K562 (cell line): Measurements from ENCODE around the gene ENTR1. TPM values are rescaled to one million over a fixed set of nuclear protein-coding genes. Genes with fewer than 3 reads are reported as not detected.

Source experiments
- ATAC-seq: fragments of 200-7000 bp; cut with Tn5 transposase; 3 replicates; pipeline ENCODE4 v1.9.1; 2020; ENCODE audit warnings: moderate library complexity
- BruUV-seq: library from RNA; stranded (reverse); fragments of 400-500 nt; replicated peaks from 2 replicates; lab custom pipeline; 2021; lab: Mats Ljungman, UMichigan
- CTCF ChIA-PET: fragments of 300-600 bp; formaldehyde crosslinking; extraction: SDS; loops from one replicate; lab custom pipeline; 2021; ENCODE audit warnings: low intra/inter-chr PET ratio; lab: Yijun Ruan, JAX
- POLR2A ChIA-PET: fragments of 300-600, 350-650 bp; sonication (Branson Sonifier 250); formaldehyde crosslinking; extraction: SDS; loops from one replicate; lab custom pipeline; 2021; ENCODE audit warnings: antibody characterized with exemption, inconsistent platforms; lab: Yijun Ruan, JAX
- DNase-seq, 4 experiments: peaks; one replicate each; pipeline versions ENCODE4 v3.0.0 to v3.0.0-alpha.2; 2011 to 2018; ENCODE audit warnings: low spot score in 3 of 4, mixed read lengths in 3 of 4; ENCODE audit errors: extremely low read depth in 1 of 4
- FAIRE-seq: peaks from 2 replicates; lab custom pipeline; 2011; peaks lifted over from hg19 to GRCh38; lab: Jason Lieb, UNC
- H2AFZ ChIP-seq: 2 replicates; pipeline ENCODE4 v1.6.0; 2011; ENCODE audit warnings: low read depth, low read length, control low read depth, inconsistent platforms
- H3K27ac ChIP-seq: fragments of 200-600 bp; 3 replicates; pipeline ENCODE4 v1.8.0; 2011; ENCODE audit warnings: low read depth, mild to moderate bottlenecking, control low read depth, inconsistent platforms, low read length, moderate library complexity, mixed read lengths; ENCODE audit errors: extremely low read depth
- H3K27me3 ChIP-seq, 2 experiments: fragments of 300-600 bp in 1 of 2; 2 replicates in 1 of 2; 3 replicates in 1 of 2; pipeline versions ENCODE4 v1.6.0 to v1.8.0; 2011; ENCODE audit warnings: inconsistent platforms in 2 of 2, low read length in 2 of 2, mild to moderate bottlenecking in 1 of 2, mixed read lengths in 1 of 2, moderate library complexity in 1 of 2; ENCODE audit not compliant: control insufficient read depth in 2 of 2, insufficient read depth in 2 of 2
- H3K36me3 ChIP-seq: fragments of 300-600 bp; 3 replicates; pipeline ENCODE4 v1.8.0; 2011; ENCODE audit warnings: mild to moderate bottlenecking, low read length, inconsistent platforms; ENCODE audit not compliant: control insufficient read depth, insufficient read depth
- H3K4me1 ChIP-seq, 2 experiments: fragments of 200-600 bp in 1 of 2; replicated peaks in 1 of 2; 2 replicates in 1 of 2; 3 replicates in 1 of 2; pipeline versions ENCODE4 v1.5.1 to v1.8.0; 2011; ENCODE audit warnings: inconsistent platforms in 2 of 2, low read length in 2 of 2, mild to moderate bottlenecking in 1 of 2, mixed read lengths in 1 of 2, moderate library complexity in 1 of 2; ENCODE audit not compliant: control insufficient read depth in 2 of 2, insufficient read depth in 2 of 2
- H3K4me2 ChIP-seq: 2 replicates; pipeline ENCODE4 v1.6.1; 2011; ENCODE audit warnings: low read length, control low read depth, inconsistent platforms, mixed read lengths; ENCODE audit not compliant: insufficient read depth
- H3K4me3 ChIP-seq: fragments of 200-600 bp; sonication (generic), shearing (Covaris generic); 2 replicates; pipeline ENCODE4 v1.5.1; 2016; ENCODE audit warnings: control low read depth, inconsistent platforms
- H3K79me2 ChIP-seq: fragments of 200-600 bp; 3 replicates; pipeline ENCODE4 v1.8.0; 2011; ENCODE audit warnings: low read length, inconsistent platforms; ENCODE audit not compliant: control insufficient read depth, insufficient read depth
- H3K9ac ChIP-seq, 2 experiments: 2 replicates each; pipeline versions ENCODE4 v1.6.0 to v1.6.1; 2011; ENCODE audit warnings: low read depth in 2 of 2, low read length in 2 of 2, control low read depth in 1 of 2, inconsistent platforms in 1 of 2, mild to moderate bottlenecking in 1 of 2, mixed read lengths in 1 of 2; ENCODE audit not compliant: insufficient read depth in 1 of 2
- H3K9me1 ChIP-seq: one replicate; pipeline ENCODE4 v1.6.0; 2011; ENCODE audit warnings: inconsistent platforms, mild to moderate bottlenecking, low read length, moderate library complexity; ENCODE audit not compliant: control insufficient read depth, insufficient read depth
- H3K9me3 ChIP-seq: replicated peaks from 2 replicates; pipeline ENCODE4 v1.5.1; 2011; ENCODE audit warnings: low read depth, low read length, inconsistent platforms; ENCODE audit not compliant: control insufficient read depth, insufficient read depth
- H4K20me1 ChIP-seq: replicated peaks from 2 replicates; pipeline ENCODE4 v1.6.1; 2011; ENCODE audit warnings: low read length, inconsistent platforms, mixed read lengths; ENCODE audit not compliant: control insufficient read depth, insufficient read depth
- BDP1 ChIP-seq: IDR thresholded peaks from 3 replicates; pipeline ENCODE4 v1.6.1; 2011; ENCODE audit not compliant: insufficient read length, insufficient read depth
- HOXB6 ChIP-seq: fragments of 250-450 bp; sonication (Bioruptor Pico); IDR thresholded peaks from 2 replicates; pipeline ENCODE4 v1.5.1; 2022; ENCODE audit warnings: mild to moderate bottlenecking, borderline replicate concordance
- IFI16 ChIP-seq: fragments of 250-450 bp; sonication (Bioruptor Pico); IDR thresholded peaks from 2 replicates; pipeline ENCODE4 v2.1.2; 2022; ENCODE audit warnings: mild to moderate bottlenecking, inconsistent platforms
- RBFOX2 ChIP-seq: fragments of 200-400 bp; formaldehyde crosslinking; IDR thresholded peaks from 2 replicates; pipeline ENCODE4 v1.6.1; 2017; ENCODE audit warnings: low read depth, mild to moderate bottlenecking, low read length, moderate library complexity
- ZNF24 ChIP-seq: fragments of 450-650 bp; IDR thresholded peaks from 2 replicates; pipeline ENCODE4 v1.6.1; 2016
- WGBS: fragments of 100-300 bp; shearing (Covaris generic); methylation state at CpG from one replicate; pipeline ENCODE4 v1.1.6; 2016; ENCODE audit warnings: low coverage, mixed read lengths; ENCODE audit not compliant: insufficient coverage; ENCODE audit errors: missing lambda C conversion rate; 5-methylcytosine and 5-hydroxymethylcytosine counted together
- in situ Hi-C: fragments of 300-500 bp; cut with MboI; formaldehyde crosslinking; loops from 4 replicates; pipeline ENCODE4 v1.15.0; 2018; ENCODE audit warnings: inconsistent platforms, mixed read lengths
- intact Hi-C: fragments of 100-400 bp; cut with micrococcal nuclease; formaldehyde crosslinking; loops from 2 replicates; pipeline ENCODE4 v1.14.2; 2022
- polyA plus RNA-seq, 8 experiments: library from polyadenylated mRNA; depleted of rRNA in 4 of 8; stranded (reverse) in 5 of 8; unstranded in 3 of 8; fragments of >200 nt; fragmentation: Nextera tagmentation in 2 of 8; fragmentation: Illumina TruSeq in 1 of 8; extraction: Ambion mirVana in 2 of 8; extraction: Trizol in 1 of 8; gene quantifications; 2 replicates each; pipeline versions ENCODE4 v1.2.1 to v1.2.3, GENCODE V29; 2011 to 2014; ENCODE audit warnings: inconsistent platforms in 1 of 8, missing spikeins in 1 of 8
- total RNA-seq, 7 experiments: library from RNA; depleted of rRNA in 6 of 7; stranded (reverse); fragments of >200 nt in 6 of 7; fragmentation: Illumina TruSeq in 2 of 7; extraction: Trizol in 2 of 7; gene quantifications; 2 replicates each; pipeline versions ENCODE4 v1.2.1 to v1.2.3, GENCODE V29; 2011 to 2021; ENCODE audit warnings: low replicate concordance in 1 of 7
- TF ChIP-seq, protein P1 (sequence below), 2 experiments: fragments of 450-650 bp in 1 of 2; IDR thresholded peaks; 2 replicates each; pipeline ENCODE4 v1.6.1; 2011 to 2017; ENCODE audit warnings: low read depth in 2 of 2, antibody characterized with exemption in 1 of 2, borderline replicate concordance in 1 of 2, low read length in 1 of 2, mild to moderate bottlenecking in 1 of 2, mixed read lengths in 1 of 2; ENCODE audit not compliant: control insufficient read depth in 1 of 2

ENTR1 gene
- total and polyA plus RNA-seq, 9 of the 15 experiments (the other 6 are each of a cell fraction or from before 2014, with no cell fraction given): 6.7 to 106 (median 72.6) TPM

DNA sequence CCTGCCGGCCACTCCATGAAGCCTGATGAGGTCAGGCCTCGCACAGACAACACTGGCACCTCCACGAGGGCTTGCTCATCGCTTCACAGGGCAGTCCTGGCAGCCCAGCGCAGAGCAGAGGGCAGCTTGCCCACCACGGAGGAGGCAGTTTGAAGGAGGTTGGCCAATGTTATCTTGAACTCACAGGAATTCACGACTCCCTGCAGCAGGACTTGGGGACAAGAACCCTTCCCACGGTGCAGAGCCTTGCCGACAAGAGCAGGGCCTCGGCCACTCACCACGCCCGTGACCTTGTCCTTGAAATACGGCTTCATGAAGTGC is 15.4 kb downstream of the ENTR1 start:
- in situ Hi-C loops (no loop called here), intact Hi-C loops (no loop called here)
- TF ChIP-seq RBFOX2 (peak; percentile 11; the same call in 1 of the 2 replicates), BDP1 (no peak), IFI16 (no peak), ZNF24 (no peak), HOXB6 (CRISPR knock-in tag) (no peak)
- TF ChIP-seq, protein P1, sequence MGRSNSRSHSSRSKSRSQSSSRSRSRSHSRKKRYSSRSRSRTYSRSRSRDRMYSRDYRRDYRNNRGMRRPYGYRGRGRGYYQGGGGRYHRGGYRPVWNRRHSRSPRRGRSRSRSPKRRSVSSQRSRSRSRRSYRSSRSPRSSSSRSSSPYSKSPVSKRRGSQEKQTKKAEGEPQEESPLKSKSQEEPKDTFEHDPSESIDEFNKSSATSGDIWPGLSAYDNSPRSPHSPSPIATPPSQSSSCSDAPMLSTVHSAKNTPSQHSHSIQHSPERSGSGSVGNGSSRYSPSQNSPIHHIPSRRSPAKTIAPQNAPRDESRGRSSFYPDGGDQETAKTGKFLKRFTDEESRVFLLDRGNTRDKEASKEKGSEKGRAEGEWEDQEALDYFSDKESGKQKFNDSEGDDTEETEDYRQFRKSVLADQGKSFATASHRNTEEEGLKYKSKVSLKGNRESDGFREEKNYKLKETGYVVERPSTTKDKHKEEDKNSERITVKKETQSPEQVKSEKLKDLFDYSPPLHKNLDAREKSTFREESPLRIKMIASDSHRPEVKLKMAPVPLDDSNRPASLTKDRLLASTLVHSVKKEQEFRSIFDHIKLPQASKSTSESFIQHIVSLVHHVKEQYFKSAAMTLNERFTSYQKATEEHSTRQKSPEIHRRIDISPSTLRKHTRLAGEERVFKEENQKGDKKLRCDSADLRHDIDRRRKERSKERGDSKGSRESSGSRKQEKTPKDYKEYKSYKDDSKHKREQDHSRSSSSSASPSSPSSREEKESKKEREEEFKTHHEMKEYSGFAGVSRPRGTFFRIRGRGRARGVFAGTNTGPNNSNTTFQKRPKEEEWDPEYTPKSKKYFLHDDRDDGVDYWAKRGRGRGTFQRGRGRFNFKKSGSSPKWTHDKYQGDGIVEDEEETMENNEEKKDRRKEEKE (IDR thresholded peaks at IDR 0.05; ENCODE audit: borderline replicate concordance in 1 of 2, control insufficient read depth in 1 of 2, low read depth in 2 of 2, low read length in 1 of 2): no peak
- H2AFZ ChIP-seq: no peak overlapping the region
- 94% methylated on average over 13 of the region's 13 CpGs for WGBS
- ChIA-PET CTCF (no interaction called here), POLR2A (interaction anchor here (0.6 kb wide), 2 partner anchors 11 to 714 kb away, joined by 3 read pairs; no protein-coding TSS in a partner anchor)
- H3K4me1 ChIP-seq: peaks cover 7 to 37% of the 10 kb centered on the region in 2 experiments; a peak in 4 of 5 replicates
- no peaks in the 10 kb centered on the region for H3K9me1 ChIP-seq
- peaks cover 24% of the 10 kb centered on the region for H3K79me2 ChIP-seq
- no peaks in the 10 kb centered on the region for H3K27me3 ChIP-seq
- DNase-seq: no peak
- peak overlapping the region in 1 of 2 experiments; percentile 57; a peak in 1 of 4 replicates for H3K9ac ChIP-seq
- H3K4me3 ChIP-seq: no peak overlapping the region
- H4K20me1 ChIP-seq: no peaks in the 10 kb centered on the region; the same call in 1 of the 2 replicates
- no TSS peak for BruUV-seq
- peaks cover 83% of the 10 kb centered on the region for H3K36me3 ChIP-seq
- H3K9me3 ChIP-seq: no peaks in the 10 kb centered on the region
- no peak for ATAC-seq
- no peak overlapping the region for H3K4me2 ChIP-seq
- no peak for FAIRE-seq
- no peak overlapping the region for H3K27ac ChIP-seq
